NCI-H146 treated with DMSO at 0.1 percent for 48 hours (cell line): ENCODE results near the gene UBE2E3.
A peak's percentile ranks its signal among the peaks of the same experiment; 100 is the strongest.
"Not testable (repeated sequence)": the region's sequence is repeated elsewhere in the genome, so short reads cannot be mapped to it uniquely, and the experiment has no call there.

Experiments
- DNase-seq: peaks from one replicate; lab custom pipeline; 2025; ENCODE audit not compliant: unreplicated experiment; lab: John Stamatoyannopoulos, UW

Gene UBE2E3

DNA sequence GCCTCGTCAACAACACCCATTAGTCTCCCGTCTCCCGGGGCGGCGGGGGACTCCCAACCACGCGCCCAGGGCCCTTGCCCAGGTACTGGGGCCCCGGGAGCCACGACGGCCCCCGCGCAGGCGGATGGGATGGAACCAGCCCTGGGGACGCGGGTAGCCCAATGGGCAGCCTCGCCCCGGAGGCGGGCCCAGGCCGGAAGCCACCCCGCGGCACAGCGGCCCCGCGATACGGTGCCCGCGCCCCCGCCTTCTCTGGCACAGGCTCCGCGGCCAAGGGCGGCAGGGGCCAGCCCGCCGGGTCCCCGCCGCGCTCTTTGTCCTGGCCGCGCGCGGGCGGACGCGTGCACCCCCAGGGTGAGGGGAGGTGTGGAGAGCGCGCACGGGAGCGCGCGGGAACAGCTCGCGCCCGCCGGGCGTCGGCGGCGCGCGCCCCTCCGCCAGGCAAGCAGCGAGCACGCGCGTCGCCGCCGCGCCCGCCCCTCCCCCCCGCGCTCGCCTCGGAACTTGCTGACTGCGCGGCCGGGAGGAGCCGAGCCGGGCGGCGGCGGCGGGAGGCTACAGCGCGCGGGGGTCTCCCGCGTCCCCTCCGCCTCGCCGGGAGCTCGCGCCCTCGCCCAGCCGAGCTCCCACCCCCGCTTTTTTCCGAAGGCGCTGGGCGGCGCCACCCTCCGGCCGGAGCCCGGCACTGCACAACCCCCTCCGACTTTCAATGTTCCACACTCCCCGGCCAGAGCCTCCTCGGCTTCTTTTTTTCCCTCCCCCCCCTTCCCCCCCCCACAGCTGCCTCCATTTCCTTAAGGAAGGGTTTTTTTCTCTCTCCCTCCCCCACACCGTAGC is at the start of gene UBE2E3:
UBE2E3 (plus strand) TSS at position 500 of the 837 bp plus-strand sequence. CDS start 1,438 bp downstream, outside the sequence.
- DNase-seq, result peak; percentile 51

DNA sequence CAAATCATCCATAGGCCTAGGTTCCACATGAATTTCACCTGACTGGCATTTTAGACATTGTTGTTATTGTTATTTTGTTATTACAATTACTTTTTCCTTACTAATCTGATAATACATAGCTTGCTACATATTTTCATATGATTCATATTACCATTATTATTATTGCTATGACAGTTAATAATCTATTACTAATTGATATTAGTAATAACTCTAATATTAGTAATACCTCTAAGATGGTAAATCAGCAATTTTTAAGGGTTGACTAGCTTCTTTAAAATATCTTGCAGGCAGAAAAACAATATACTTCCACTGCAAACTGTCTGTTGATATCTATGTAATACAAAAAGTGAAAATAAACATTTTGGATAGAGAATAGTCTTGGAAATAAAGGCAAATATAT is 48.6 kb upstream of the UBE2E3 start:
- DNase-seq, result no peak

DNA sequence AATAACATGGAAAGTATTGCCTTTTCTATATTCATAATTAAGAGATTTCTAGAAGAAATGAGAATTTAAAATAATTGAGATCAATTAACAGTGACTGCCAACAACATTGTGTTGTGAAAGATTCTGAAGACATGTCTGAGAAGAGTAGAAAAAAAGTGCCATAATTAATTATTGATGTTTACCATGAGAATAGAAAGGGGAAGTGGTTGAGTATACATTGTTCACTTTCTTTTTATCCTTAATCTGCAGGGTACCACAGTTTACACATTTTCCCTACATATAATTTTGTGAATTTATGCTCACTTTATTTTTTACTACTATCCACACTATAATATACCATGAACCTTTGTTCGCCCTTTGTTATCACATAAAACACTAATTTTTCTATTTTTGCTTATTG is 47.1 kb upstream of the UBE2E3 start:
- DNase-seq, result no peak

DNA sequence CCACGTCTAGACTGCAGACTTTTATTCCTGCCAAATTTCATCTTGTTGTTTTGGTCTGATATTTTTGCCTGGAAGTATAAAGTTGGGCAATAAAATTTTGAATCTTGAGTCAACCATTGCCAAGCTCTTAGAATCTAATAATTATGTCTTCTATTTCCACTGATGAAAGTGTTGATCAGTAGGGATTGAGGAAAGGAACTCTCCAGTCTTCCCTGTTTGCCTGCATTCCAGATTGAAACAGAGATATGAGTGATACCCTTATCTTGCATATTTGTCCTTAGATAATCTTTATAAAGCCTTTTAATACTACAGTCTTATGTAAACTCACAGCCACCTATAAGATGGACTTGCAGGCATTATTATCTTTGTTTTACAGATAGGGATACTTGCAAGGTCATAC is 45.5 kb upstream of the UBE2E3 start:
- DNase-seq, result no peak

DNA sequence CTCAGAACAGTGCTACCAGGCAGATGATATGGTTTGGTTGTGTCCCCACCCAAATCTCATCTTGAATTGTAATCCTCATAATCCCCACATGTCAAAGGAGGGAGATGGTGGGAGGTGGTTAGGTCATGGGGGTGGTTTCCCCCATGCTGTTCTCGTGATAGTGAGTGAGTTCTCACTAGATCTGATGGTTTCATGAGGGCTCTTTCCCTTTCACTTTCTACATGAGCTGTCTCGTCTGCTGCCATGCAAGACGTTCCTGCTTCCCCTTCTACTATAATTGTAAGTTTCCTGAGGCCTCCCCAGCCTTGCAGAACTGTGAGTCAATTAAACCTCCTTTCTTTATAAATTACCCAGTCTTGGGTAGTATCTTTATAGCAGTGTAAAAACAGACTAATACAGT is 42.9 kb upstream of the UBE2E3 start:
- DNase-seq, result not testable (repeated sequence)

DNA sequence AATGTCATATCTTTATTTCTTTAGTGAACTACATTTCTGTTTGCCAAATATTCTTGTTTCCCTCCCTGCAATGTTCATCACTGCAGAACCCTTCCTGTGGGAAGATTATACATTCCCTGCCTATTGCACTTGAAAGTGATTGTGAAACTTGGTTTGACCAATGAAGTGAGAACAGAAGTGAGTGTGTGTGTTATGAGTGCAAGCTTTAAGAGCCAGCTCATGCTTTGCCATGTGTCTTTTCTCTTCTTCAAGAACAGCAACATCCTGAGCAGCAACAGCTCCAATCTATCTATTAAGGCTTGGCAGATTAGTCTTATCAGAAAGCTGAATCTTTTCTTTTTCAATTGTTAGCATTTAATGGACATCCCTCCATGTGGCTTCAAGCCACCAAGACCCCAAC is 42.0 kb upstream of the UBE2E3 start:
- DNase-seq, result no peak

DNA sequence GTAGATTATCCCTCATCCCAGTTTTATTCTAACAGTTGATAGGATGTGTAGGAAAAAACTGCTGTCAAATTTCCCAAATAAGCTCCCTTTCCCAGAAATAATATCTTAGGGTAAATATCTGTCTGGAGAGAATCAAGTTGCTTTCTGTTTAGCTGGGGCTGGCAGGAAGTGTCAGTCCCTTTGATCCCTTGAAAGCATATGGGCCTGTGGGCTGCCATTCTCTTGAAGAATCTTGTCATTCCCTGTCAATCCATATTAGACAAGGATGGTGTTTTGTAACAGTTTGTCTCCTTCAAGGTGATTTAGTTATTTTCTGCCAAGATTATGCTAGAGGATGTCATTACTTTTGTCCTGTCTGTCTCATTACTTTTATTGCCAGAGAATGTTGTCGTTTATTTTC is 37.1 kb upstream of the UBE2E3 start:
- no peak for DNase-seq

DNA sequence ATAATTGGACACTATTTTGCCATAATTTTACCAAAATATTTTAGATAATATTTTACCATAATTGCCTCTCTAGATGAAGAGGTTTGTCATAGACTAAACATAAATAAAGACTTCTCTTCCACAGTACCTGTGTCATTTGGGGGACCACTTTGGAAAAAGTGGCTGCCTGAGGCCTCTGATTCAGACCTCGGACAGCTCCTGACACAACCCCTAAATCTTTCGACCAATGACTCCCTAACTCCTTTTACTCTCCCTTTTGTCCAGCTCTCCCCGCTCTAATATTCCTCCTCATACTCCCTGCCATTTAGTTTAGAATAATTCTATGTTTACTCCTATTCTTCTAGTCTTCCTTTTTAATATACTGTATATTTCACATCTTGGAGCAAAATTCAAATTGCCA is 36.0 kb upstream of the UBE2E3 start:
- DNase-seq, result no peak

DNA sequence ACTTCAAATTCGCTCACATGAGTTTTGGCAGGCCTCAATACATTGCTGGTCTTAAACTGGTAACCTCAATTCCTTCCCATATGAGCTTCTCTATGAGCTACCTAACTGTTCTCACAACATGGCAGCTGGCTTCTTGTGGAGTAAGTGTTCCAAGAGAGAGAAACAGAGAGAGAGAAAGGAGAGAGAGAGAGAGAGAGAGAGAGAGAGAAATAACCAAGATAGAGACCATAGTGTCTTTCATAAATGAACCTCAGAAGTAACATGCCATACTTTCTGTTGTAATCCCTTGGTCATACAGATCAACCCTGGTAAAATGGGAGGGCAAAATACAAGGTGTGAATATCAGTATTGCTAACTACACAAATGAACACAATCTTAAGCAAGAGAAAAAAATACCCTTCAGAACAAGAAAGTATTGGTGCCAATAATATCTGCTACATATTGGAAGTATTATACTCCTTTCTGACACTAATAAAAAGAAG is 33.2 kb upstream of the UBE2E3 start:
- DNase-seq, result no peak

DNA sequence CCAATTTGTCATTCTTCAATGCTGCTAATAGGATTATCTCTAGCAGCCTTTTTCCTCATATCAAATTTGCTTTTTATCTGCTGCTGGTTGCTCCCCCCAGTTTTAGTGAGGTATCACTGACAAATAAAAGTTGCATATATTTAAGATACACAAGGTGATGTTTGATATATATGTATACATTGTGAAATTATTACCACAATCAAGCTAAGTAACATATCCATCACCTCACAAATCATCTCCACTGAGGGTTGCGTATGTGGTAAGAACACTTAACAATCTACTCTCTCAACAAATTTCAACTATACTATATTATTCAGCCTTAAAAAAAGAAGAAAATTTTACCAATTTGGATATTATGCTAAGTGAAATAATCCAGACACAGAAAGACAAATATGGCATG is 30.5 kb upstream of the UBE2E3 start:
- no peak for DNase-seq

DNA sequence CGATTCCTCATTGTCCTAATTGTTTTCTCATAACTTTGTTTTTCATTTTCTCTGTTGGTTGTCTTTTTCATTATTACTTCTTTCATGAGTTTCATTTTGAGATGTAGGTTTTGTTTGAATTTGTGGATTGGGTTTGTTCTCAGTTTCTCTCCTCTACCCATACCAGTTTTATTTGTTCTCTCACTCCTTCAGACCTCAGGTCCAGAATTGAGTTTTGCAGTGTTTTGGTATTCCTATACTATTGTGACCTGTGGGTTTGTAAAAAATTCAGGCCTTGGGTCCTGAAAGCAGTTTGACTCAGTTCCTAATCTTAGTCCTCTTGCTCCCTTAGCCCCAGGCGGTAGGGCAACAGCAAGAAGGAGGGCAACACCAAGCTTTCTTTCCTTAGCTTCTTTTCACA is 28.3 kb upstream of the UBE2E3 start:
- DNase-seq, result no peak

DNA sequence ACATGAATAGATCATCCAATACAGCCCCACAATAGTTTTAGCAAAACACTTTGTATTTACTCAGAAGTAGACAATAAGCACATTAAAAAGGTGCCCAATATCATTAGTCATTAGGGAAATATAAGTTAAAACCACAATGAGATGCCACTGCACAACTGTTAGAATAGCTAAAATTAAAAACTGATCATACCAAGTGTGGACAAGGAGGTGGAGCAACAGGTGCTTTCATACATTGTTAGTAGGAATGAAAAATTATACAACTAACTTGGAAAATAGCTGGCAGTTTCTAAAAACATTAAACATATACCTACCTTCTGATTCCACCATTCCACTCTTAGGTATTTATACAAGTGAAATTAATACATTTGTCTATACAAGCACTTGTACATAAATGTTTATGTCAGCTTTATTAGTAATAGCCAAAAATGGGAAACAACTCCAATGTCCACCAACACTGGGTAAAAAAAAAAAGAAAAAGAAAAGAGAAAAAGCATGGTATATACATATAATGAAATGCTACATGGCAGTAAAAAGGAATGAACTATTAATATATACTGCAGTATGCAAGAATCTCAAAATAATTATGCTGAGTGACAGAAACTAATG is 27.6 kb upstream of the UBE2E3 start:
- no peak for DNase-seq

DNA sequence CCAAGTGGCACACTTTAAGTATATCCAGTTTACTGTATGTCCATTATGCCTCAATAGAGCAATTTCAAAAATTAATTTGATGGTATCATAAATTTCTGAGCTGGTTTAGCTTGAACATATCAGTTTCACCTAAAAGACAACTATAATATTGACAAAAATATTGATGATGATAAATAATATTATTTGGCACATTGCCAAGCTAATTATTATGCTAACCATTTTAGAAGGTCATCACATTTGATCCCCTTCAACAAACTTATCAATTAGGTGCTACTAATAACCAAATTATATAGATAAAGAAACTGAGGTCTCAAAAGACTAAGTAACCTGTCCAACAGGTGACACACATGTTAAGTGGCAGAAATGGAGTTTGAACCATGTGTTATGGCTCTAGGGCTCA is 26.9 kb upstream of the UBE2E3 start:
- no peak for DNase-seq

DNA sequence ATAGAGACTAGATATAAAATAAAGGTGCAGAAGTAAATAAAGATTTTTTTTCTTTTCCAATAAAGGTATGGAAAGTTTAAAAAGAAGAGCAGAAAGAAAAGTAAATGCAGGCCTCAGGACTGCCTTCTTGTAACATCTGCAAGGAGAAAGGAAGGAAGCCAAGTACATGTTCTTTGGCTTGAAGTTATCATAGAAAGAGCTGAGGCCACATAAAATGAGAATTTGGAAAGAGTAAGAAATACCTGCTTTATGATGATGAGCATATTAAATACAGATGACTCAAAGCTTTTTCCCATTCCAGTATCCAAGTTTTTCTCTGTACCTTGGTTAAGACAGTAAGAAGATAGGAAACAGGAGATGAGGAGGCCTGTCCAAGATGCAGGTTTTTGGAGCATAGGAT is 25.3 kb upstream of the UBE2E3 start:
- no peak for DNase-seq

DNA sequence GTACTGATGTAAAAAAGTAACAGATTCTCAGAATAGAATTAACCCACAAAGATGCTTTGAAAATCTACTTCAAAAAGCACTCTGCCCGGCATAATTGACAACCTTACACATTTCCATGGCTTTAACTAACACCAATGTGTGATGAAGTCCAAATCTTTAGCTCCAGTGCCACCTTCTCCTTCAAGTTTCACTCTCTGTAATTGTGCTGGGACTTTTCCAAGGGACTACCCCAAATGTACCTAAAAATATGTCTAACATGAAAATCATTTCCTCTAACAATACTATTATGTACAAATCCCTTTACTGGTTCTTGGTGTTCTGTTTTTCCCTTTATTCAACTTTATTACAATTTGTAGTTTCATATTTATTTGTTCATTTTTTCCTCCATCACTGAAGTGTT is 20.6 kb upstream of the UBE2E3 start:
- DNase-seq, result no peak

DNA sequence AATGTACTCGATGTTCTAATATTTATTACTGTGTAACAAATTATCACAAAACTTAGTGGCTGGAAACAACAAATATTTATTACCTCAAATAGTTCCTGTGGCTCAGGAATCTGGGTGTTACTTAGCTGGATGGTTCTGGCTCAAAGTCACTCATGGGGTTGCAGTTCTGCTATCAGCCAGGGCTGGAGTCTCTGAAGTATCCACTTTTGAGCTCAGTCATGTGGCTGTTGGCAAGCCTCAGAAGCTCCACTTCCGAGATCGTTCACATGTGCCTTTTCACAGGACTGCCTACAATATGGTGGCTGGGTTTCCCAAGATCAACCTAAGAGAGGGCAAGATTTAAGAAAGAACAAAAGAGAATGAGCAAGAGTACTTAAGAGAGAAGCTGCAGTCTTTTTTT is 19.4 kb upstream of the UBE2E3 start:
- DNase-seq, result no peak

DNA sequence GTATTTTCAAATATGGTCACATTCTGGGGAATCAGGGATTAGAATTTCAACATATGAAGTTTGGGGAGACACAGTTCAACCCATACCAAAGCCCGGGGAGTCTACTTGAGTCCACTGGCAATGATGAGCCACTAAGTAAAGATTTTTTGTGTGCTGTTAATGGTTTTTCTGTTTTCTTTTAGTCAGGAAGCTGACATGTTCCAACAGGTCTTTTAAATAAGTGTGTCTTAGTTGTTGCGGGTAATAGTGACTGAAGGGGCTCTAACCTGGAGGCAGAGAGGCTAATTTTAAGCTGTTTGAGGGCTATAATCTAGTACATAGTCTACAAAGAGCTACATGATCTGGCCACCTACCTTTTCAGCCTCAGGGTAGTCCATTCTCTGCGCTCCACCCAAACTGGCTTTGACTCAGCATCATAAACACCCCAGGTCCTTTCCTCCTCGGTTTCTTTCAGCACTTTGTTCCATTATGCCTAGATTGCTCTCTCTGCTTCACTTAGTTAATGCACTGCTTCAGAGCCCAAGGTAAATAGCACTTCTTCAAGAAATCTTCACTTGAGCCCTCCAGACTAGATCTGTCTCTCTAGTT is 17.6 kb upstream of the UBE2E3 start:
- DNase-seq, result no peak

DNA sequence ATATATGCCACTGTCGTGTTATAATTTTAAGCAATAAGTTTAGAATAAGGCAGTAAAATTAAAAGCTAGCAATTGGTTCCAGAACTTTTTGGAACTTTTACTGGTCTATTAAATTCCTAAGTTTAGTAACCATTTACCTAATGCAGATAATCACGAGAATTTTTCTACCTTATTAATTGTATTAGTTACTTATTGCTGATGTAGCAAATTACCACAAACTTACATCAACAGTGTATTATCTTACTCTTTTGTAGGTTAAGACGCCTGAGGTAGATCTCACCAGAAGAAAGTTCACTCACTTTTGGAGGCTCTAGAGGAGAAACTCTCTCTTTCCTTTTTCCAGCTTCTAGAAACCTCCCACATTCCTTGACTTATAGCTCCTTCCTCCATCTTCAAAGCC is 14.0 kb upstream of the UBE2E3 start:
- no peak for DNase-seq

DNA sequence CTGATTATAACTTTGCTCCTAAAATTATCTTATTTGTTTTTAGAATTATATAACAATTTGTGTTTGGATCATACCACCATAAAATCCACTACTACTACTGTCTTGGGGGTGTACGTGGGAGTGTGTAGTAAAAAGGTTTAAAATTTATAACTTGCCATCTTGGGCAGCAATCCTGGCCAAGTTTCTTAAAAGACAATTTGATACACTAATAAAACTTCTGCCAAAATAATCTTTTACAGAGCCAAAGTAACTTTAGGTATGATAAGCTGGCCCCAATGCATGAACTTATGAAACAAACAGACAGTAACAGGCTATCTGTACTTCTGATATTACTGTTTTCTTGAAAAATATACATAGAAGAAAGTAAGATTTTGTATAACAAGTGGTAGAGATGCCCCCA is 11.3 kb upstream of the UBE2E3 start:
- DNase-seq, result no peak

DNA sequence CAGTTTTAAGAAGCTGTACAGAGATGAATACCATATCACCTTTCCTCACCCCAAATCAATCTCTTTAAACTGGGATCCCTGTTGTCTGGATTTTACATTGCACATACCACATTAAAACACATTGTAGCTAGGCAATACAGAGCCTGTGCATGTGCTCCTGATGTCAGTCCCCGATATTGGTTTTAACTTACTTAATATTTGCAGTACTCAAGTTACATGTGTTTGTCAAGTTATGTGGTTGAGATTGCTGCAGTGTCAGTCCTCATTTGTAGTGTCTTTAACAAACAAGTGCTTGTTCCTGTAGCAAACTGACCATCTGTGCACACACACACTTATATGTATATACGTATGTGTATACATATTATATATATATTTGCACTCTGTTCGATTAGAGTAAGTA is 10.4 kb upstream of the UBE2E3 start:
- peak; percentile 19 for DNase-seq

DNA sequence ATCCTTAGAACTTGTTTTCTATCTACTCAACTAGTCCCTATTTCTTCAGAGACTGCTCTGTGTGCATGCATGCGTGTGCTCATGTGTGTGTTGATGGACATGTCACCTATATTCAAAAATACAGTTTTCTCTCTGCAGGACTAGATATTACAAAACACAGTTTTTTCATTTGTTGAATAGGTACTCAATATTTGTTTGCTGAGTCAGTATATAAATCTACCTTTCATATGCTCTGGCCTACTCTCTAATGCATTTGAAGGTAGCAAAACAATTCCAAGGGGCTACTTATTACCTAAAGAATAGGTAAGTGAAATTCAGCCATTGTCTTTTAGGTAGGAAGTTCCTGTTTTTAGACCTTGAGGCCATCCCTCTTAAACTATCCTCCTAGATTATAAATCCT is 8.6 kb upstream of the UBE2E3 start:
- no peak for DNase-seq

DNA sequence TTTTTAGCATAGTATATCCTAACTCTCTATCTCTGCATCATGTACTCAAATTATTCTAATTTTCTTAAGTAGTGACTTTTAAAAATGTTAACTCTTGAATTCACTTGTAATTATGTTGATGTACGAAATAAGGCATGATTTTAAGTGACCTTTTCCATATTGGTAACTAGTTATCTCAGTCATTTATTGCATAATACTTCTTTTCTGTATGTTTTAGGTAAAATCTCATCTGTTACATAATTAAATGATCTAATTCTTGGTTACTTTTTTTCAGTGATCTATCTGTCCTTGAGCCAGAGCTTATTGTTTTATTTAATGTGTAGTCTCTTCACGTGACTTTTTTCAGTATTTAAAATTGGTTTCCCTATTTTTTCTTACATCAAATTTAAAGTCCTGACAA is 4.8 kb upstream of the UBE2E3 start:
- DNase-seq, result no peak
